Adipocyte (in vitro differentiated cells): ENCODE measurements around the gene ZBTB44.
"Not testable (repeated sequence)": the region's sequence is repeated elsewhere in the genome, so short reads cannot be mapped to it uniquely, and the experiment has no call there.

Source experiments
- DNase-seq: peaks from one replicate; pipeline ENCODE4 v3.0.0-alpha.2; 2015; ENCODE audit warnings: low read depth
- H3K27me3 ChIP-seq: replicated peaks from 2 replicates; pipeline ENCODE4 v1.7.0; 2013; ENCODE audit warnings: mild to moderate bottlenecking, low read length, moderate library complexity; ENCODE audit not compliant: control insufficient read depth, insufficient read depth
- H3K36me3 ChIP-seq: 2 replicates; pipeline ENCODE4 v1.7.0; 2013; ENCODE audit warnings: low read length, mild to moderate bottlenecking, moderate library complexity; ENCODE audit not compliant: control insufficient read depth, insufficient read depth, severe bottlenecking
- H3K4me1 ChIP-seq: 2 replicates; pipeline ENCODE4 v1.7.0; 2013; ENCODE audit warnings: mild to moderate bottlenecking, low read length, moderate library complexity; ENCODE audit not compliant: control insufficient read depth, insufficient read depth
- H3K4me3 ChIP-seq: 2 replicates; pipeline ENCODE4 v1.7.0; 2013; ENCODE audit warnings: mild to moderate bottlenecking, low read length, moderate library complexity
- H3K9ac ChIP-seq: 2 replicates; pipeline ENCODE4 v1.7.0; 2013; ENCODE audit warnings: mild to moderate bottlenecking, low read length, moderate library complexity
- H3K9me3 ChIP-seq: 2 replicates; pipeline ENCODE4 v1.7.0; 2013; ENCODE audit warnings: mild to moderate bottlenecking, low read length, moderate library complexity; ENCODE audit not compliant: control insufficient read depth

The ZBTB44 gene

GRCh38 chr11:130246270-130246669 is 68.4 kb downstream of the ZBTB44 start:
- no peak overlapping the region for H3K9ac ChIP-seq
- H3K27me3 ChIP-seq = no peaks in the 10 kb centered on the region
- DNase-seq = no peak
- peaks cover 15% of the 10 kb centered on the region for H3K4me1 ChIP-seq
- no peaks in the 10 kb centered on the region for H3K9me3 ChIP-seq
- no peaks in the 10 kb centered on the region for H3K36me3 ChIP-seq
- no peak overlapping the region for H3K4me3 ChIP-seq

- H3K9ac ChIP-seq, H3K36me3 ChIP-seq, H3K9me3 ChIP-seq, H3K27me3 ChIP-seq, DNase-seq, H3K4me3 ChIP-seq: not testable (repeated sequence)
- H3K4me1 ChIP-seq = peaks cover 15% of the 10 kb centered on the region
Observed at GRCh38 chr11:130245375-130245774, 69.3 kb downstream of the ZBTB44 start.

- Histone ChIP-seq H3K4me3 (no peak overlapping the region), H3K36me3 (no peaks in the 10 kb centered on the region), H3K4me1 (peaks cover 15% of the 10 kb centered on the region), H3K27me3 (no peaks in the 10 kb centered on the region), H3K9ac (no peak overlapping the region), H3K9me3 (no peaks in the 10 kb centered on the region)
- no peak for DNase-seq
Observed at GRCh38 chr11:130244848-130245247, 69.9 kb downstream of the ZBTB44 start.

- Histone ChIP-seq H3K4me1 (peaks cover 24% of the 10 kb centered on the region), H3K9ac (no peak overlapping the region), H3K27me3 (no peaks in the 10 kb centered on the region), H3K4me3 (no peak overlapping the region), H3K9me3 (no peaks in the 10 kb centered on the region), H3K36me3 (no peaks in the 10 kb centered on the region)
- no peak for DNase-seq
Observed at GRCh38 chr11:130243816-130244215, 70.9 kb downstream of the ZBTB44 start.

GRCh38 chr11:130241713-130242112 is 73.0 kb downstream of the ZBTB44 start:
- Histone ChIP-seq H3K9me3 (no peaks in the 10 kb centered on the region), H3K4me3 (no peak overlapping the region), H3K36me3 (peaks cover 12% of the 10 kb centered on the region), H3K9ac (no peak overlapping the region), H3K4me1 (peaks cover 26% of the 10 kb centered on the region), H3K27me3 (no peaks in the 10 kb centered on the region)
- DNase-seq = no peak

- H3K9me3 ChIP-seq = no peaks in the 10 kb centered on the region
- peaks cover 27% of the 10 kb centered on the region for H3K36me3 ChIP-seq
- no peak overlapping the region for H3K9ac ChIP-seq
- H3K4me1 ChIP-seq = peaks cover 25% of the 10 kb centered on the region
- no peak for DNase-seq
- no peak overlapping the region for H3K4me3 ChIP-seq
- H3K27me3 ChIP-seq = no peaks in the 10 kb centered on the region
Observed at GRCh38 chr11:130237282-130238006, 77.3 kb downstream of the ZBTB44 start.

- Histone ChIP-seq H3K4me1 (peaks cover 40% of the 10 kb centered on the region), H3K36me3 (peaks cover 30% of the 10 kb centered on the region), H3K9me3 (no peaks in the 10 kb centered on the region), H3K9ac (no peak overlapping the region), H3K27me3 (no peaks in the 10 kb centered on the region), H3K4me3 (no peak overlapping the region)
- no peak for DNase-seq
Observed at GRCh38 chr11:130234315-130234714, 80.4 kb downstream of the ZBTB44 start.

- H3K9me3 ChIP-seq, H3K4me3 ChIP-seq, DNase-seq, H3K9ac ChIP-seq, H3K27me3 ChIP-seq: not testable (repeated sequence)
- peaks cover 30% of the 10 kb centered on the region for H3K36me3 ChIP-seq
- peaks cover 37% of the 10 kb centered on the region for H3K4me1 ChIP-seq
Observed at GRCh38 chr11:130233888-130234287, 80.8 kb downstream of the ZBTB44 start.

- not testable (repeated sequence) for H3K9ac ChIP-seq, H3K4me3 ChIP-seq, H3K9me3 ChIP-seq, DNase-seq, H3K27me3 ChIP-seq
- Histone ChIP-seq H3K36me3 (peaks cover 30% of the 10 kb centered on the region), H3K4me1 (peaks cover 33% of the 10 kb centered on the region)
Observed at GRCh38 chr11:130233486-130233885, 81.2 kb downstream of the ZBTB44 start.

- no peak for DNase-seq
- peaks cover 20% of the 10 kb centered on the region for H3K4me1 ChIP-seq
- H3K4me3 ChIP-seq = no peak overlapping the region
Observed at GRCh38 chr11:130227373-130227772, 87.3 kb downstream of the ZBTB44 start.

GRCh38 chr11:130223291-130223971 is 91.3 kb downstream of the ZBTB44 start:
- no peak for DNase-seq
- no peaks in the 10 kb centered on the region for H3K4me1 ChIP-seq
- no peaks in the 10 kb centered on the region for H3K36me3 ChIP-seq
- no peaks in the 10 kb centered on the region for H3K27me3 ChIP-seq
- H3K9me3 ChIP-seq = no peaks in the 10 kb centered on the region
- no peak overlapping the region for H3K9ac ChIP-seq
- H3K4me3 ChIP-seq = no peak overlapping the region

More at GRCh38 chr11:130227373-130227772, 87.3 kb downstream of the ZBTB44 start:
- Histone ChIP-seq H3K9me3 (no peaks in the 10 kb centered on the region), H3K36me3 (peaks cover 3% of the 10 kb centered on the region), H3K9ac (no peak overlapping the region), H3K27me3 (no peaks in the 10 kb centered on the region)
